ENCODE results near the gene GRAMD4. TPM values are rescaled to one million over a fixed set of nuclear protein-coding genes. Genes with fewer than 3 reads are reported as not detected.
"Not testable (repeated sequence)": the region's sequence is repeated elsewhere in the genome, so short reads cannot be mapped to it uniquely, and the experiment has no call there.

Gene GRAMD4
- total RNA-seq, 1 experiment from 2014 or later: 19.8 TPM

- H3K4me1 ChIP-seq (ENCODE audit: insufficient read depth, low read length): no peaks in the 10 kb centered on the region
- H3K9me3 ChIP-seq (ENCODE audit: control insufficient read depth, low read depth, low read length): no peaks in the 10 kb centered on the region
- Mint-ChIP-seq H3K27ac (no peak overlapping the region), H3K4me1 (0 out of 4 replicates have a peak, but pooled peaks cover 0 to 5% of the 10 kb centered on the region in 2 experiments), H3K4me3 (no peak overlapping the region; a peak in 1 of 5 replicates), H3K9me3 (peaks cover 5 to 6% of the 10 kb centered on the region in 2 experiments; a peak in 3 of 5 replicates), H3K36me3 (ENCODE audit: insufficient read depth in 1 of 3, low read depth in 3 of 3) (peaks cover 0 to 8% (median 6%) of the 10 kb centered on the region in 3 experiments; a peak in 3 of 7 replicates), H3K27me3 (ENCODE audit: low read depth) (no peaks in the 10 kb centered on the region)
- H4K20me1 ChIP-seq (ENCODE audit: control insufficient read depth, insufficient read depth, insufficient read length): no peaks in the 10 kb centered on the region
- H3K27ac ChIP-seq (ENCODE audit: insufficient read length, low read depth, low read length): no peak overlapping the region
- H2BK15ac ChIP-seq (ENCODE audit: low read depth, low read length): no peak overlapping the region
- H3K23ac ChIP-seq (ENCODE audit: insufficient read length, low read depth, low read length): no peak overlapping the region
- no peak overlapping the region for H2AFZ ChIP-seq (ENCODE audit: low read length)
- H4K91ac ChIP-seq (ENCODE audit: insufficient read length, low read depth, low read length): no peak overlapping the region
- no peak overlapping the region for H2BK5ac ChIP-seq (ENCODE audit: insufficient read length, low read length)
- H4K8ac ChIP-seq (replicated peaks; ENCODE audit: insufficient read length, low read depth, low read length): no peak overlapping the region
- H3K79me2 ChIP-seq (ENCODE audit: insufficient read depth, low read length): no peaks in the 10 kb centered on the region
- no peaks in the 10 kb centered on the region for H3K27me3 ChIP-seq (ENCODE audit: insufficient read depth, low read length)
- H2BK20ac ChIP-seq (ENCODE audit: low read depth, low read length, poor library complexity, severe bottlenecking): no peak overlapping the region
- no peak overlapping the region for H3K9ac ChIP-seq (ENCODE audit: extremely low read depth, insufficient read length, low read length)
- H3T11ph ChIP-seq (ENCODE audit: low read length): no peak overlapping the region
- no peak for DNase-seq
- no peak overlapping the region for H2BK12ac ChIP-seq (ENCODE audit: insufficient read length, low read depth, low read length)
- TF ChIP-seq, protein P1, sequence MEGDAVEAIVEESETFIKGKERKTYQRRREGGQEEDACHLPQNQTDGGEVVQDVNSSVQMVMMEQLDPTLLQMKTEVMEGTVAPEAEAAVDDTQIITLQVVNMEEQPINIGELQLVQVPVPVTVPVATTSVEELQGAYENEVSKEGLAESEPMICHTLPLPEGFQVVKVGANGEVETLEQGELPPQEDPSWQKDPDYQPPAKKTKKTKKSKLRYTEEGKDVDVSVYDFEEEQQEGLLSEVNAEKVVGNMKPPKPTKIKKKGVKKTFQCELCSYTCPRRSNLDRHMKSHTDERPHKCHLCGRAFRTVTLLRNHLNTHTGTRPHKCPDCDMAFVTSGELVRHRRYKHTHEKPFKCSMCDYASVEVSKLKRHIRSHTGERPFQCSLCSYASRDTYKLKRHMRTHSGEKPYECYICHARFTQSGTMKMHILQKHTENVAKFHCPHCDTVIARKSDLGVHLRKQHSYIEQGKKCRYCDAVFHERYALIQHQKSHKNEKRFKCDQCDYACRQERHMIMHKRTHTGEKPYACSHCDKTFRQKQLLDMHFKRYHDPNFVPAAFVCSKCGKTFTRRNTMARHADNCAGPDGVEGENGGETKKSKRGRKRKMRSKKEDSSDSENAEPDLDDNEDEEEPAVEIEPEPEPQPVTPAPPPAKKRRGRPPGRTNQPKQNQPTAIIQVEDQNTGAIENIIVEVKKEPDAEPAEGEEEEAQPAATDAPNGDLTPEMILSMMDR (conservative IDR thresholded peaks at IDR 0.05): no peak
- H3K14ac ChIP-seq (ENCODE audit: insufficient read depth, low read length): no peak overlapping the region
- no peak overlapping the region for H3K56ac ChIP-seq (ENCODE audit: insufficient read length, low read depth, low read length)
- no peak overlapping the region for H4K5ac ChIP-seq (ENCODE audit: insufficient read length, low read depth, low read length)
- no peak overlapping the region for H3K4ac ChIP-seq (ENCODE audit: low read depth, low read length)
- H3K79me1 ChIP-seq (ENCODE audit: insufficient read depth, low read depth, low read length, poor library complexity, severe bottlenecking): no peaks in the 10 kb centered on the region
- H3K18ac ChIP-seq (ENCODE audit: insufficient read length, low read depth, low read length): no peak overlapping the region
- no peak overlapping the region for H2BK120ac ChIP-seq (ENCODE audit: low read depth, low read length, poor library complexity, severe bottlenecking)
- WGBS (ENCODE audit: extremely low coverage, insufficient read length, low lambda C conversion rate): no CpG with 5 or more reads among the region's 10 CpGs
- no peak overlapping the region for H3K4me2 ChIP-seq (ENCODE audit: insufficient read depth, insufficient read length, low read length)
- H3K23me2 ChIP-seq (ENCODE audit: insufficient read length, low read depth, low read length, poor library complexity, severe bottlenecking): no peaks in the 10 kb centered on the region
- no peak overlapping the region for H2AK5ac ChIP-seq (ENCODE audit: insufficient read length, low read length)
These were observed 26.5 kb downstream of the GRAMD4 start for GRCh38 chr22:46646531-46647215.

GRCh38 chr22:46648225-46648820 lies 28.1 kb downstream of the GRAMD4 start:
- H3K9ac ChIP-seq (ENCODE audit: extremely low read depth, insufficient read length, low read length); H4K5ac ChIP-seq (ENCODE audit: insufficient read length, low read depth, low read length); H3K4me1 ChIP-seq (ENCODE audit: insufficient read depth, low read length); H3K79me1 ChIP-seq (ENCODE audit: insufficient read depth, low read depth, low read length, poor library complexity, severe bottlenecking); H3K9me3 Mint-ChIP-seq; H2BK5ac ChIP-seq (ENCODE audit: insufficient read length, low read length); H2BK12ac ChIP-seq (ENCODE audit: insufficient read length, low read depth, low read length); H4K91ac ChIP-seq (ENCODE audit: insufficient read length, low read depth, low read length); H3K4ac ChIP-seq (ENCODE audit: low read depth, low read length); H2BK15ac ChIP-seq (ENCODE audit: low read depth, low read length); H2BK120ac ChIP-seq (ENCODE audit: low read depth, low read length, poor library complexity, severe bottlenecking); H3K4me2 ChIP-seq (ENCODE audit: insufficient read depth, insufficient read length, low read length); H3K56ac ChIP-seq (ENCODE audit: insufficient read length, low read depth, low read length); H3K36me3 Mint-ChIP-seq (ENCODE audit: insufficient read depth in 1 of 3, low read depth in 3 of 3); H3K27ac Mint-ChIP-seq; H2BK20ac ChIP-seq (ENCODE audit: low read depth, low read length, poor library complexity, severe bottlenecking); H3K14ac ChIP-seq (ENCODE audit: insufficient read depth, low read length); DNase-seq; H2AFZ ChIP-seq (ENCODE audit: low read length); H3K9me3 ChIP-seq (ENCODE audit: control insufficient read depth, low read depth, low read length); H3K23me2 ChIP-seq (ENCODE audit: insufficient read length, low read depth, low read length, poor library complexity, severe bottlenecking); H3K79me2 ChIP-seq (ENCODE audit: insufficient read depth, low read length); H3K27me3 ChIP-seq (ENCODE audit: insufficient read depth, low read length); H3K27me3 Mint-ChIP-seq (ENCODE audit: low read depth); H3K27ac ChIP-seq (ENCODE audit: insufficient read length, low read depth, low read length); H4K20me1 ChIP-seq (ENCODE audit: control insufficient read depth, insufficient read depth, insufficient read length); H3K23ac ChIP-seq (ENCODE audit: insufficient read length, low read depth, low read length); H4K8ac ChIP-seq (replicated peaks; ENCODE audit: insufficient read length, low read depth, low read length); H2AK5ac ChIP-seq (ENCODE audit: insufficient read length, low read length); H3K18ac ChIP-seq (ENCODE audit: insufficient read length, low read depth, low read length); H3T11ph ChIP-seq (ENCODE audit: low read length); H3K4me3 Mint-ChIP-seq: not testable (repeated sequence)
- WGBS (ENCODE audit: extremely low coverage, insufficient read length, low lambda C conversion rate): 100% methylated on average over 1 of the region's 2 CpGs
- H3K4me1 Mint-ChIP-seq: peaks cover 7 to 12% of the 10 kb centered on the region in 2 experiments

Measured in H9 (cell line).